SU-DHL-6 (cell line): Measurements from ENCODE around the gene VAV3.
A peak's percentile ranks its signal among the peaks of the same experiment; 100 is the strongest.

ENCODE experiments used
- H2AFZ ChIP-seq: fragments of 200-600 bp; sonication (generic); 2 replicates; pipeline ENCODE4 v1.6.1; 2014; ENCODE audit warnings: low read depth, mild to moderate bottlenecking, moderate library complexity, mixed read lengths, antibody characterized with exemption, low read length; ENCODE audit not compliant: severe bottlenecking
- H3F3A ChIP-seq: fragments of 200-600 bp; shearing (Covaris generic); 2 replicates; pipeline ENCODE4 v1.6.0; 2016; ENCODE audit warnings: antibody characterized with exemption, mild to moderate bottlenecking; ENCODE audit not compliant: insufficient read depth
- H3K27ac ChIP-seq: fragments of 200-600 bp; sonication (generic); 2 replicates; pipeline ENCODE4 v1.5.1; 2016; ENCODE audit warnings: low read depth, mild to moderate bottlenecking, low read length, moderate library complexity, mixed read lengths
- H3K27me3 ChIP-seq: fragments of 200-600 bp; sonication (generic), shearing (Covaris generic); 2 replicates; pipeline ENCODE4 v1.6.0; 2014; ENCODE audit warnings: mild to moderate bottlenecking, low read length
- H3K36me3 ChIP-seq: fragments of 200-600 bp; sonication (generic); 2 replicates; pipeline ENCODE4 v1.6.1; 2014; ENCODE audit warnings: mild to moderate bottlenecking, low read length, mixed read lengths
- H3K4me2 ChIP-seq: fragments of 300-600, 200-600 bp; shearing (Covaris generic), sonication (generic); 2 replicates; pipeline ENCODE4 v1.6.0; 2014; ENCODE audit warnings: low read length, low read depth, mild to moderate bottlenecking; ENCODE audit not compliant: poor library complexity, severe bottlenecking
- H3K4me3 ChIP-seq: fragments of 200-600 bp; sonication (generic); 2 replicates; pipeline ENCODE4 v1.5.1; 2014; ENCODE audit warnings: antibody characterized with exemption, low read length, mild to moderate bottlenecking, mixed read lengths; ENCODE audit not compliant: insufficient read depth, poor library complexity, severe bottlenecking
- H3K79me2 ChIP-seq: fragments of 200-600 bp; sonication (generic); 2 replicates; pipeline ENCODE4 v1.6.1; 2014; ENCODE audit warnings: mild to moderate bottlenecking, low read length, moderate library complexity; ENCODE audit not compliant: insufficient read depth
- H3K9ac ChIP-seq: fragments of 200-600 bp; sonication (generic); 2 replicates; pipeline ENCODE4 v1.7.0; 2014; ENCODE audit warnings: mild to moderate bottlenecking, low read length
- H3K9me2 ChIP-seq: fragments of 200-600 bp; sonication (generic); replicated peaks from 2 replicates; pipeline ENCODE4 v1.6.1; 2014; ENCODE audit warnings: low read length; ENCODE audit not compliant: insufficient read depth
- H3K9me3 ChIP-seq: fragments of 200-600 bp; sonication (generic); 2 replicates; pipeline ENCODE4 v1.6.1; 2014; ENCODE audit warnings: low read length, mixed read lengths; ENCODE audit not compliant: insufficient read depth
- H4K20me1 ChIP-seq: fragments of 200-600 bp; sonication (generic); 2 replicates; pipeline ENCODE4 v1.6.1; 2014; ENCODE audit warnings: low read depth, mild to moderate bottlenecking, antibody characterized with exemption, low read length, moderate library complexity, mixed read lengths
- EZH2phosphoT487 ChIP-seq: fragments of 200-600 bp; sonication (generic), shearing (Covaris generic); conservative IDR thresholded peaks from 2 replicates; pipeline ENCODE4 v1.6.1; 2018; ENCODE audit warnings: mild to moderate bottlenecking, antibody characterized with exemption, low read length, moderate library complexity, mixed read lengths
- TF ChIP-seq, protein P1 (sequence below): fragments of 200-600 bp; sonication (generic); IDR thresholded peaks from one replicate; pipeline ENCODE4 v1.5.1; 2017; ENCODE audit warnings: antibody characterized with exemption, mild to moderate bottlenecking, low read length, moderate library complexity; ENCODE audit not compliant: insufficient read depth, poor library complexity, severe bottlenecking

The VAV3 gene

GRCh38 chr1:107830075-107830474 lies 134.9 kb downstream of the VAV3 start:
- Histone ChIP-seq H3K4me3 (no peak overlapping the region), H3K9me3 (no peaks in the 10 kb centered on the region), H3K27me3 (no peaks in the 10 kb centered on the region), H3F3A (peaks cover 7% of the 10 kb centered on the region; the same call in 1 of the 2 replicates), H3K79me2 (no peaks in the 10 kb centered on the region), H4K20me1 (no peaks in the 10 kb centered on the region), H3K9me2 (no peaks in the 10 kb centered on the region), H3K36me3 (no peaks in the 10 kb centered on the region), H3K4me2 (peak overlapping the region; percentile 69), H2AFZ (no peak overlapping the region), H3K9ac (peak overlapping the region; percentile 37), H3K27ac (peak overlapping the region; percentile 89)
- no peak for TF ChIP-seq EZH2phosphoT487
- TF ChIP-seq, protein P1, sequence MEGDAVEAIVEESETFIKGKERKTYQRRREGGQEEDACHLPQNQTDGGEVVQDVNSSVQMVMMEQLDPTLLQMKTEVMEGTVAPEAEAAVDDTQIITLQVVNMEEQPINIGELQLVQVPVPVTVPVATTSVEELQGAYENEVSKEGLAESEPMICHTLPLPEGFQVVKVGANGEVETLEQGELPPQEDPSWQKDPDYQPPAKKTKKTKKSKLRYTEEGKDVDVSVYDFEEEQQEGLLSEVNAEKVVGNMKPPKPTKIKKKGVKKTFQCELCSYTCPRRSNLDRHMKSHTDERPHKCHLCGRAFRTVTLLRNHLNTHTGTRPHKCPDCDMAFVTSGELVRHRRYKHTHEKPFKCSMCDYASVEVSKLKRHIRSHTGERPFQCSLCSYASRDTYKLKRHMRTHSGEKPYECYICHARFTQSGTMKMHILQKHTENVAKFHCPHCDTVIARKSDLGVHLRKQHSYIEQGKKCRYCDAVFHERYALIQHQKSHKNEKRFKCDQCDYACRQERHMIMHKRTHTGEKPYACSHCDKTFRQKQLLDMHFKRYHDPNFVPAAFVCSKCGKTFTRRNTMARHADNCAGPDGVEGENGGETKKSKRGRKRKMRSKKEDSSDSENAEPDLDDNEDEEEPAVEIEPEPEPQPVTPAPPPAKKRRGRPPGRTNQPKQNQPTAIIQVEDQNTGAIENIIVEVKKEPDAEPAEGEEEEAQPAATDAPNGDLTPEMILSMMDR: no peak

- TF ChIP-seq, protein P1: no peak
- no peak for TF ChIP-seq EZH2phosphoT487
- H3K9ac ChIP-seq: peak overlapping the region; percentile 37
- no peaks in the 10 kb centered on the region for H3K9me2 ChIP-seq
- H3K4me3 ChIP-seq: no peak overlapping the region
- peak overlapping the region; percentile 89 for H3K27ac ChIP-seq
- peaks cover 7% of the 10 kb centered on the region; the same call in 1 of the 2 replicates for H3F3A ChIP-seq
- H3K9me3 ChIP-seq: no peaks in the 10 kb centered on the region
- peak overlapping the region; percentile 69 for H3K4me2 ChIP-seq
- no peaks in the 10 kb centered on the region for H3K36me3 ChIP-seq
- H4K20me1 ChIP-seq: no peaks in the 10 kb centered on the region
- H3K79me2 ChIP-seq: no peaks in the 10 kb centered on the region
- H3K27me3 ChIP-seq: no peaks in the 10 kb centered on the region
- H2AFZ ChIP-seq: no peak overlapping the region
Observed at GRCh38 chr1:107829036-107829770, 135.8 kb downstream of the VAV3 start.

DNA sequence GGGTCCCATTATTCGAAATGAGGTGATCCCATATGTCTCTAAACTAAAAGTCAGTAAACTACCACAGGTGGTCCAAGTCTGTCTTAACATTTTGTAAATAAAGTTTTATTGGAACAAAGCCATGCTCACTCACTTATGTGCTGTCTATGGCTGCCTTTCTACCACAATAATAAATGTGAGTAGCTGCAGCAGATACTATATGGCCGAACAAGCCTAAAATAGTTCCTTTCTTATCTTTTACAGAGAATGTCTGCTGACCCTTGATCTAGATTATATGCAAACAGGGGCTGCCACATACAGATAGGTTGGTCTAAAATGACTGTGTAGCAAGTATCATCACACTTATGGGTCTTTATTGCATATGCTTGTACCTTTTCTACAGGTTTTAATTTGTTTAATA lies 140.0 kb downstream of the VAV3 start:
- H3K9ac ChIP-seq: no peak overlapping the region
- H3K27ac ChIP-seq: no peak overlapping the region
- TF ChIP-seq, protein P1: no peak
- no peak for TF ChIP-seq EZH2phosphoT487
- no peaks in the 10 kb centered on the region for H3K36me3 ChIP-seq
- no peak overlapping the region for H3K4me3 ChIP-seq
- H3K79me2 ChIP-seq: no peaks in the 10 kb centered on the region
- H3K9me3 ChIP-seq: no peaks in the 10 kb centered on the region
- no peaks in the 10 kb centered on the region for H3K27me3 ChIP-seq
- H4K20me1 ChIP-seq: no peaks in the 10 kb centered on the region
- no peak overlapping the region for H2AFZ ChIP-seq
- H3F3A ChIP-seq: peaks cover 7% of the 10 kb centered on the region
- no peak overlapping the region for H3K4me2 ChIP-seq
- no peaks in the 10 kb centered on the region for H3K9me2 ChIP-seq
